HEK293 (cell line): ENCODE data around the gene GARIN5A.
A peak's percentile ranks its signal among the peaks of the same experiment; 100 is the strongest.

ENCODE experiments used
- KLF1 ChIP-seq: fragments of 450-650 bp; formaldehyde crosslinking; IDR thresholded peaks from 2 replicates; pipeline ENCODE4 v1.5.1; 2016; ENCODE audit warnings: missing biosample characterization, missing genetic modification characterization
- PBX3 ChIP-seq: sonication (generic); formaldehyde crosslinking; IDR thresholded peaks from 2 replicates; pipeline ENCODE4 v1.8.1; 2022; ENCODE audit warnings: mild to moderate bottlenecking, moderate library complexity, missing genetic modification reagents
- TCF7L2 ChIP-seq: IDR thresholded peaks from 2 replicates; pipeline ENCODE4 v1.6.1; 2011; ENCODE audit warnings: low read depth, mild to moderate bottlenecking, inconsistent platforms, low read length, moderate library complexity, borderline replicate concordance
- YY2 ChIP-seq: fragments of 450-650 bp; formaldehyde crosslinking; IDR thresholded peaks from 2 replicates; pipeline ENCODE4 v1.5.1; 2016; ENCODE audit warnings: missing biosample characterization, missing genetic modification characterization
- ZBTB1 ChIP-seq: fragments of 450-650 bp; formaldehyde crosslinking; IDR thresholded peaks from 2 replicates; pipeline ENCODE4 v1.5.1; 2016; ENCODE audit warnings: missing biosample characterization, missing genetic modification characterization
- ZBTB48 ChIP-seq: fragments of 450-650 bp; formaldehyde crosslinking; IDR thresholded peaks from 2 replicates; pipeline ENCODE4 v1.5.1; 2016; ENCODE audit warnings: missing biosample characterization, missing genetic modification characterization
- ZNF121 ChIP-seq: fragments of 450-650 bp; formaldehyde crosslinking; IDR thresholded peaks from 2 replicates; pipeline ENCODE4 v1.5.1; 2016; ENCODE audit warnings: missing biosample characterization, missing genetic modification characterization
- ZNF169 ChIP-seq: fragments of 450-650 bp; formaldehyde crosslinking; IDR thresholded peaks from 2 replicates; pipeline ENCODE4 v1.5.1; 2016; ENCODE audit warnings: missing biosample characterization, missing genetic modification characterization
- ZNF174 ChIP-seq: fragments of 450-650 bp; formaldehyde crosslinking; IDR thresholded peaks from 2 replicates; pipeline ENCODE4 v1.5.0; 2017; ENCODE audit warnings: missing biosample characterization, mild to moderate bottlenecking, missing genetic modification characterization
- ZNF184 ChIP-seq: fragments of 450-650 bp; IDR thresholded peaks from 2 replicates; pipeline ENCODE4 v1.5.1; 2018; ENCODE audit warnings: missing biosample characterization, mild to moderate bottlenecking, missing genetic modification characterization
- ZNF23 ChIP-seq: fragments of 450-650 bp; formaldehyde crosslinking; IDR thresholded peaks from 2 replicates; pipeline ENCODE4 v1.5.1; 2016; ENCODE audit warnings: missing biosample characterization, missing genetic modification characterization, borderline replicate concordance
- ZNF324 ChIP-seq: fragments of 450-650 bp; formaldehyde crosslinking; IDR thresholded peaks from 2 replicates; pipeline ENCODE4 v1.5.1; 2016; ENCODE audit warnings: missing biosample characterization, missing genetic modification characterization
- ZNF341 ChIP-seq: fragments of 450-650 bp; formaldehyde crosslinking; IDR thresholded peaks from 2 replicates; pipeline ENCODE4; 2016; ENCODE audit warnings: low read depth, missing biosample characterization, missing genetic modification characterization
- ZNF350 ChIP-seq: fragments of 450-650 bp; formaldehyde crosslinking; IDR thresholded peaks from 2 replicates; pipeline ENCODE4 v1.5.0; 2017; ENCODE audit warnings: missing biosample characterization, mild to moderate bottlenecking, missing genetic modification characterization
- ZNF398 ChIP-seq: fragments of 450-650 bp; formaldehyde crosslinking; IDR thresholded peaks from 2 replicates; pipeline ENCODE4 v1.5.1; 2017; ENCODE audit warnings: missing biosample characterization, missing genetic modification characterization
- ZNF488 ChIP-seq: fragments of 450-650 bp; formaldehyde crosslinking; IDR thresholded peaks from 2 replicates; pipeline ENCODE4 v1.5.1; 2016; ENCODE audit warnings: missing biosample characterization, missing genetic modification characterization
- ZNF585B ChIP-seq: fragments of 450-650 bp; formaldehyde crosslinking; IDR thresholded peaks from 2 replicates; pipeline ENCODE4 v1.5.1; 2016; ENCODE audit warnings: missing biosample characterization, missing genetic modification characterization
- ZNF785 ChIP-seq: fragments of 450-650 bp; formaldehyde crosslinking; IDR thresholded peaks from 2 replicates; pipeline ENCODE4 v1.5.1; 2016; ENCODE audit warnings: missing biosample characterization, missing genetic modification characterization
- TF ChIP-seq, protein P1 (sequence below): fragments of 450-650 bp; IDR thresholded peaks from 2 replicates; pipeline ENCODE4 v1.5.1; 2018; ENCODE audit warnings: missing biosample characterization, missing genetic modification characterization
- TF ChIP-seq, protein P2 (sequence below): fragments of 450-650 bp; formaldehyde crosslinking; IDR thresholded peaks from 2 replicates; pipeline ENCODE4 v1.5.1; 2017; ENCODE audit warnings: missing biosample characterization, missing genetic modification characterization

The GARIN5A gene

GRCh38 chr19:50488389-50489194 is 11.9 kb upstream of the GARIN5A start (continued):
- TF ChIP-seq PBX3 (CRISPR knock-in tag) (no peak), YY2 (tag by site-specific recombination) (no peak), ZBTB1 (tag by site-specific recombination) (no peak), ZNF585B (tag by site-specific recombination) (no peak), ZNF785 (tag by site-specific recombination) (no peak), ZNF398 (tag by site-specific recombination) (0 out of 2 replicates have a peak, but pooled peaks have one; percentile 19), ZNF341 (tag by site-specific recombination) (peak; percentile 75), ZNF23 (tag by site-specific recombination) (no peak), ZNF324 (tag by site-specific recombination) (no peak), KLF1 (tag by site-specific recombination) (no peak), ZNF174 (tag by site-specific recombination) (no peak), ZNF184 (no peak), ZNF169 (tag by site-specific recombination) (no peak), TCF7L2 (no peak), ZNF350 (tag by site-specific recombination) (no peak), ZNF488 (tag by site-specific recombination) (no peak), ZBTB48 (tag by site-specific recombination) (no peak), ZNF121 (tag by site-specific recombination) (no peak)
- TF ChIP-seq, protein P1, sequence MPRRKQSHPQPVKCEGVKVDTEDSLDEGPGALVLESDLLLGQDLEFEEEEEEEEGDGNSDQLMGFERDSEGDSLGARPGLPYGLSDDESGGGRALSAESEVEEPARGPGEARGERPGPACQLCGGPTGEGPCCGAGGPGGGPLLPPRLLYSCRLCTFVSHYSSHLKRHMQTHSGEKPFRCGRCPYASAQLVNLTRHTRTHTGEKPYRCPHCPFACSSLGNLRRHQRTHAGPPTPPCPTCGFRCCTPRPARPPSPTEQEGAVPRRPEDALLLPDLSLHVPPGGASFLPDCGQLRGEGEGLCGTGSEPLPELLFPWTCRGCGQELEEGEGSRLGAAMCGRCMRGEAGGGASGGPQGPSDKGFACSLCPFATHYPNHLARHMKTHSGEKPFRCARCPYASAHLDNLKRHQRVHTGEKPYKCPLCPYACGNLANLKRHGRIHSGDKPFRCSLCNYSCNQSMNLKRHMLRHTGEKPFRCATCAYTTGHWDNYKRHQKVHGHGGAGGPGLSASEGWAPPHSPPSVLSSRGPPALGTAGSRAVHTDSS (tag by site-specific recombination): no peak
- TF ChIP-seq, protein P2, sequence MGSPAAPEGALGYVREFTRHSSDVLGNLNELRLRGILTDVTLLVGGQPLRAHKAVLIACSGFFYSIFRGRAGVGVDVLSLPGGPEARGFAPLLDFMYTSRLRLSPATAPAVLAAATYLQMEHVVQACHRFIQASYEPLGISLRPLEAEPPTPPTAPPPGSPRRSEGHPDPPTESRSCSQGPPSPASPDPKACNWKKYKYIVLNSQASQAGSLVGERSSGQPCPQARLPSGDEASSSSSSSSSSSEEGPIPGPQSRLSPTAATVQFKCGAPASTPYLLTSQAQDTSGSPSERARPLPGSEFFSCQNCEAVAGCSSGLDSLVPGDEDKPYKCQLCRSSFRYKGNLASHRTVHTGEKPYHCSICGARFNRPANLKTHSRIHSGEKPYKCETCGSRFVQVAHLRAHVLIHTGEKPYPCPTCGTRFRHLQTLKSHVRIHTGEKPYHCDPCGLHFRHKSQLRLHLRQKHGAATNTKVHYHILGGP (tag by site-specific recombination): no peak
